ENCODE results near the gene SORBS1. TPM values are rescaled to one million over a fixed set of nuclear protein-coding genes. Genes with fewer than 3 reads are reported as not detected.

SORBS1 gene
- total RNA-seq, 1 experiment from 2014 or later = 0.56 TPM

DNA sequence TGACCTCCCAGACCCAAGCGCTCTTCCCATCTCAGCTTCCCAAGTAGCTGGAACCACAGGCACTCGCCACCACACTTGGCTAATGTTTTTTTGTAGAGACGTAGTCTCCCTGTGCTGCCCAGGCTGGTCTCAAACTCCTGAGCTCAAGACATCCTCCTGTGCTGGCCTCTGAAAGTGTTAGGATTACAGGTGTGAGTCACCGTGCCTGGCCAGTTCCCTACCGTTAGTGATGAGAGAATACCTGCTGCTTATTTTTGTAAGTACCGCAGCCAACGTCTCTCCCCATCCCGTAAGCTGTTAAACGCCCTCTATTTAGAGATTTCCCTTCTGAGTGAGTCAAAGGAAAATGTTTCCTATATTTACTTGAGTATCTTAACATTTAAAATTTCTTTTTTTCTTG is 231.9 kb downstream of the SORBS1 start:
- intact Hi-C loops (cut with micrococcal nuclease; ENCODE audit: unreplicated experiment) = no loop called here
- H3K4me1 ChIP-seq (ENCODE audit: insufficient read depth, low read length, poor library complexity, severe bottlenecking) = no peaks in the 10 kb centered on the region
- ChIA-PET CTCF (no interaction called here), POLR2A (ENCODE audit: low non-redundant PET) (no interaction called here)
- H3K27ac ChIP-seq (ENCODE audit: low read depth, low read length, poor library complexity, severe bottlenecking) = no peak overlapping the region
- H3K9me3 ChIP-seq (ENCODE audit: low read depth, low read length, poor library complexity, severe bottlenecking) = no peaks in the 10 kb centered on the region
- H3K4me3 ChIP-seq (ENCODE audit: low read depth, low read length, poor library complexity, severe bottlenecking) = no peak overlapping the region
- no TSS peak for BruUV-seq (replicated peaks)
- DNase-seq (ENCODE audit: low spot score) = no peak
- no peaks in the 10 kb centered on the region for H3K36me3 ChIP-seq (ENCODE audit: insufficient read depth, low read length, poor library complexity, severe bottlenecking)
- TF ChIP-seq EZH2 (IDR thresholded peaks at IDR 0.05; ENCODE audit: borderline replicate concordance, low read depth, low read length, poor library complexity, severe bottlenecking) = no peak
- TF ChIP-seq, protein P1, sequence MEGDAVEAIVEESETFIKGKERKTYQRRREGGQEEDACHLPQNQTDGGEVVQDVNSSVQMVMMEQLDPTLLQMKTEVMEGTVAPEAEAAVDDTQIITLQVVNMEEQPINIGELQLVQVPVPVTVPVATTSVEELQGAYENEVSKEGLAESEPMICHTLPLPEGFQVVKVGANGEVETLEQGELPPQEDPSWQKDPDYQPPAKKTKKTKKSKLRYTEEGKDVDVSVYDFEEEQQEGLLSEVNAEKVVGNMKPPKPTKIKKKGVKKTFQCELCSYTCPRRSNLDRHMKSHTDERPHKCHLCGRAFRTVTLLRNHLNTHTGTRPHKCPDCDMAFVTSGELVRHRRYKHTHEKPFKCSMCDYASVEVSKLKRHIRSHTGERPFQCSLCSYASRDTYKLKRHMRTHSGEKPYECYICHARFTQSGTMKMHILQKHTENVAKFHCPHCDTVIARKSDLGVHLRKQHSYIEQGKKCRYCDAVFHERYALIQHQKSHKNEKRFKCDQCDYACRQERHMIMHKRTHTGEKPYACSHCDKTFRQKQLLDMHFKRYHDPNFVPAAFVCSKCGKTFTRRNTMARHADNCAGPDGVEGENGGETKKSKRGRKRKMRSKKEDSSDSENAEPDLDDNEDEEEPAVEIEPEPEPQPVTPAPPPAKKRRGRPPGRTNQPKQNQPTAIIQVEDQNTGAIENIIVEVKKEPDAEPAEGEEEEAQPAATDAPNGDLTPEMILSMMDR (conservative IDR thresholded peaks at IDR 0.05; ENCODE audit: low read depth, low read length) = no peak
- H3K27me3 ChIP-seq (replicated peaks; ENCODE audit: insufficient read depth, low read depth, low read length, poor library complexity) = peaks cover 7% of the 10 kb centered on the region

DNA sequence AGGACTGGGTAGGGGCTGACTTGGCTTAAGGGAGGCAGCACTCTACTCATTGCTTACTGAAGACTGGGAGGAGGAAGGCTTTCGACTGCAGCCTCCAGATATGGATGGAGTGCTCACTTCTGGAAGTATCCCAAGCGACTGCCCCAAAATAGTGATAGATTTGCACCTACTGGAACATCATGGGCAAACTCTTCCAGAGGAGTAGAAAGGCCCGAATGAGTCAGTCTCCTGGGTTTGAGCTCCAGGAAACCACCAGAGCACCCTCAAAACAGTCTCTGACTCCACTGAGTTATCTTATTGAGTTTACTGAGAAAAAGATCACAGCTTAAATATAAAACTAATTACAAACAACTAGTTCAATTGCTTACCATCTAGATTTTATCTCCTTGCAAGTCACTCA is 233.2 kb downstream of the SORBS1 start:
- ChIA-PET POLR2A (ENCODE audit: low non-redundant PET) (no interaction called here), CTCF (no interaction called here)
- BruUV-seq (replicated peaks) = no TSS peak
- H3K27ac ChIP-seq (ENCODE audit: low read depth, low read length, poor library complexity, severe bottlenecking) = no peak overlapping the region
- TF ChIP-seq, protein P1 (conservative IDR thresholded peaks at IDR 0.05; ENCODE audit: low read depth, low read length) = no peak
- TF ChIP-seq EZH2 (IDR thresholded peaks at IDR 0.05; ENCODE audit: borderline replicate concordance, low read depth, low read length, poor library complexity, severe bottlenecking) = no peak
- no peak for DNase-seq (ENCODE audit: low spot score)
- peaks cover 7% of the 10 kb centered on the region for H3K27me3 ChIP-seq (replicated peaks; ENCODE audit: insufficient read depth, low read depth, low read length, poor library complexity)
- H3K9me3 ChIP-seq (ENCODE audit: low read depth, low read length, poor library complexity, severe bottlenecking) = no peaks in the 10 kb centered on the region
- H3K36me3 ChIP-seq (ENCODE audit: insufficient read depth, low read length, poor library complexity, severe bottlenecking) = no peaks in the 10 kb centered on the region
- H3K4me1 ChIP-seq (ENCODE audit: insufficient read depth, low read length, poor library complexity, severe bottlenecking) = no peaks in the 10 kb centered on the region
- H3K4me3 ChIP-seq (ENCODE audit: low read depth, low read length, poor library complexity, severe bottlenecking) = no peak overlapping the region
- intact Hi-C loops (cut with micrococcal nuclease; ENCODE audit: unreplicated experiment) = no loop called here

GRCh38 chr10:95327367-95327766 is 233.8 kb downstream of the SORBS1 start:
- CTCF ChIA-PET = no interaction called here
- no peak overlapping the region for H3K27ac ChIP-seq (ENCODE audit: low read depth, low read length, poor library complexity, severe bottlenecking)
- TF ChIP-seq, protein P1 (conservative IDR thresholded peaks at IDR 0.05; ENCODE audit: low read depth, low read length) = no peak
- TF ChIP-seq EZH2 (IDR thresholded peaks at IDR 0.05; ENCODE audit: borderline replicate concordance, low read depth, low read length, poor library complexity, severe bottlenecking) = no peak

More at GRCh38 chr10:95327367-95327766, 233.8 kb downstream of the SORBS1 start:
- Histone ChIP-seq H3K36me3 (ENCODE audit: insufficient read depth, low read length, poor library complexity, severe bottlenecking) (no peaks in the 10 kb centered on the region), H3K27me3 (replicated peaks; ENCODE audit: insufficient read depth, low read depth, low read length, poor library complexity) (peaks cover 7% of the 10 kb centered on the region), H3K4me3 (ENCODE audit: low read depth, low read length, poor library complexity, severe bottlenecking) (no peak overlapping the region), H3K9me3 (ENCODE audit: low read depth, low read length, poor library complexity, severe bottlenecking) (no peaks in the 10 kb centered on the region), H3K4me1 (ENCODE audit: insufficient read depth, low read length, poor library complexity, severe bottlenecking) (no peaks in the 10 kb centered on the region)
- no TSS peak for BruUV-seq (replicated peaks)
- intact Hi-C loops (cut with micrococcal nuclease; ENCODE audit: unreplicated experiment) = no loop called here
- POLR2A ChIA-PET (ENCODE audit: low non-redundant PET) = no interaction called here
- peak; percentile 6 for DNase-seq (ENCODE audit: low spot score)

Measured in A673 (cell line).